ENCODE measurements around the gene FKBP14.

FKBP14 gene

GRCh38 chr7:30012757-30013156 is 13.7 kb downstream of the FKBP14 start:
- no peaks in the 10 kb centered on the region for H3K27me3 ChIP-seq (ENCODE audit: insufficient read depth, poor library complexity, severe bottlenecking)
- TF ChIP-seq GABPA (IDR thresholded peaks at IDR 0.05; ENCODE audit: low read depth) (no peak), REST (IDR thresholded peaks at IDR 0.05; ENCODE audit: insufficient replicate concordance, low read depth) (no peak), SPI1 (IDR thresholded peaks at IDR 0.05; ENCODE audit: borderline replicate concordance, low read depth) (no peak), POLR2AphosphoS5 (IDR thresholded peaks at IDR 0.05; ENCODE audit: low read depth) (no peak), CTCF (IDR thresholded peaks at IDR 0.05; ENCODE audit: insufficient read depth, low read length) (no peak)
- no peak overlapping the region for H3K4me3 ChIP-seq (replicated peaks; ENCODE audit: insufficient read depth, low read length)
- DNase-seq (ENCODE audit: low read depth in 1 of 2, low spot score in 1 of 2) = no peak
- no peak overlapping the region for H3K27ac ChIP-seq (replicated peaks)

GRCh38 chr7:30010021-30010420 is 16.5 kb downstream of the FKBP14 start:
- Histone ChIP-seq H3K27ac (replicated peaks) (no peak overlapping the region), H3K4me3 (replicated peaks; ENCODE audit: insufficient read depth, low read length) (no peak overlapping the region), H3K27me3 (ENCODE audit: insufficient read depth, poor library complexity, severe bottlenecking) (no peaks in the 10 kb centered on the region)
- TF ChIP-seq GABPA (IDR thresholded peaks at IDR 0.05; ENCODE audit: low read depth) (no peak), SPI1 (IDR thresholded peaks at IDR 0.05; ENCODE audit: borderline replicate concordance, low read depth) (no peak), CTCF (IDR thresholded peaks at IDR 0.05; ENCODE audit: insufficient read depth, low read length) (no peak), POLR2AphosphoS5 (IDR thresholded peaks at IDR 0.05; ENCODE audit: low read depth) (no peak), REST (IDR thresholded peaks at IDR 0.05; ENCODE audit: insufficient replicate concordance, low read depth) (no peak)
- DNase-seq (ENCODE audit: low read depth in 1 of 2, low spot score in 1 of 2) = no peak

- H3K27me3 ChIP-seq (ENCODE audit: insufficient read depth, poor library complexity, severe bottlenecking) = no peaks in the 10 kb centered on the region
- no peak overlapping the region for H3K4me3 ChIP-seq (replicated peaks; ENCODE audit: insufficient read depth, low read length)
- no peak for DNase-seq (ENCODE audit: low read depth in 1 of 2, low spot score in 1 of 2)
- TF ChIP-seq SPI1 (IDR thresholded peaks at IDR 0.05; ENCODE audit: borderline replicate concordance, low read depth) (no peak), GABPA (IDR thresholded peaks at IDR 0.05; ENCODE audit: low read depth) (no peak), REST (IDR thresholded peaks at IDR 0.05; ENCODE audit: insufficient replicate concordance, low read depth) (no peak), POLR2AphosphoS5 (IDR thresholded peaks at IDR 0.05; ENCODE audit: low read depth) (no peak), CTCF (IDR thresholded peaks at IDR 0.05; ENCODE audit: insufficient read depth, low read length) (no peak)
- no peak overlapping the region for H3K27ac ChIP-seq (replicated peaks)
Measured at GRCh38 chr7:30005464-30005863, 21.0 kb downstream of the FKBP14 start.
